PC-9 (cell line): ENCODE measurements around the gene TEP1. TPM values are rescaled to one million over a fixed set of nuclear protein-coding genes. Genes with fewer than 3 reads are reported as not detected.

ENCODE experiments used
- BruUV-seq: library from RNA; stranded (reverse); fragments of 400-500 nt; replicated peaks from 2 replicates; lab custom pipeline; 2021; lab: Mats Ljungman, UMichigan
- CTCF ChIA-PET: fragments of 300-600 bp; sonication (Branson Sonifier 250); formaldehyde crosslinking; loops from one replicate; lab custom pipeline; 2022; ENCODE audit warnings: antibody characterized with exemption; lab: Charles Lee
- POLR2A ChIA-PET: fragments of 300-600 bp; sonication (Branson Sonifier 250); formaldehyde crosslinking; loops from one replicate; lab custom pipeline; 2022; ENCODE audit warnings: antibody characterized with exemption; ENCODE audit not compliant: unreplicated experiment; lab: Charles Lee
- DNase-seq, 2 experiments: peaks; one replicate each; pipeline versions ENCODE4 v3.0.0 to v3.0.0-alpha.2; 2015 to 2022; ENCODE audit warnings: mixed read lengths in 1 of 2
- H2AFZ ChIP-seq: fragments of 200-600 bp; sonication (generic); 2 replicates; pipeline ENCODE4 v1.8.1; 2017; ENCODE audit warnings: antibody characterized with exemption
- H3F3A ChIP-seq: fragments of 200-600 bp; sonication (generic); 2 replicates; pipeline ENCODE4 v1.8.1; 2017; ENCODE audit warnings: antibody characterized with exemption, mild to moderate bottlenecking, low read depth; ENCODE audit not compliant: insufficient read depth
- H3K27ac ChIP-seq: fragments of 200-600 bp; sonication (generic); 2 replicates; pipeline ENCODE4 v1.6.1; 2016; ENCODE audit warnings: mixed run types
- H3K27me3 ChIP-seq: fragments of 200-600 bp; sonication (generic); 2 replicates; pipeline ENCODE4 v1.6.1; 2016; ENCODE audit warnings: low read depth, mixed run types; ENCODE audit not compliant: insufficient read depth
- H3K36me3 ChIP-seq: fragments of 200-600 bp; sonication (generic); 2 replicates; pipeline ENCODE4 v1.6.1; 2016; ENCODE audit warnings: low read depth, mixed run types
- H3K4me1 ChIP-seq: fragments of 200-600 bp; sonication (generic); replicated peaks from 2 replicates; pipeline ENCODE4 v1.6.1; 2016; ENCODE audit warnings: mixed run types; ENCODE audit not compliant: insufficient read depth
- H3K4me2 ChIP-seq: fragments of 200-600 bp; sonication (generic); 2 replicates; pipeline ENCODE4 v1.6.1; 2017; ENCODE audit warnings: mixed run types
- H3K4me3 ChIP-seq: fragments of 200-600 bp; sonication (generic); 2 replicates; pipeline ENCODE4 v1.6.1; 2016; ENCODE audit warnings: mixed run types
- H3K79me2 ChIP-seq: fragments of 200-600 bp; sonication (generic); 2 replicates; pipeline ENCODE4 v1.6.1; 2017; ENCODE audit warnings: low read depth, mixed run types
- H3K9me2 ChIP-seq: fragments of 200-600 bp; sonication (generic); 2 replicates; pipeline ENCODE4 v1.8.1; 2017; ENCODE audit warnings: mild to moderate bottlenecking; ENCODE audit not compliant: insufficient read depth
- H3K9me3 ChIP-seq: fragments of 200-600 bp; sonication (generic); 2 replicates; pipeline ENCODE4 v1.8.1; 2016; ENCODE audit warnings: low read depth; ENCODE audit not compliant: insufficient read depth
- H4K20me1 ChIP-seq: fragments of 200-600 bp; sonication (generic); 2 replicates; pipeline ENCODE4 v1.8.1; 2017; ENCODE audit not compliant: insufficient read depth
- EZH2 ChIP-seq: fragments of 200-600 bp; sonication (generic); IDR thresholded peaks from 2 replicates; pipeline ENCODE4 v1.8.0; 2017; ENCODE audit warnings: antibody characterized with exemption, low read depth
- intact Hi-C: fragments of 100-400 bp; cut with micrococcal nuclease; formaldehyde crosslinking; loops from one replicate; pipeline ENCODE4 v1.10.0; 2022; ENCODE audit not compliant: unreplicated experiment
- total RNA-seq: library from RNA; stranded (reverse); gene quantifications from 2 replicates; pipeline ENCODE4 v1.2.3, GENCODE V29; 2021
- TF ChIP-seq, protein P1 (sequence below): fragments of 200-600 bp; sonication (generic); conservative IDR thresholded peaks from 2 replicates; pipeline ENCODE4 v1.6.1; 2017; ENCODE audit warnings: mixed run types, antibody characterized with exemption, mild to moderate bottlenecking, moderate library complexity

The TEP1 gene
- total RNA-seq, 1 experiment from 2014 or later = 20.4 TPM

DNA sequence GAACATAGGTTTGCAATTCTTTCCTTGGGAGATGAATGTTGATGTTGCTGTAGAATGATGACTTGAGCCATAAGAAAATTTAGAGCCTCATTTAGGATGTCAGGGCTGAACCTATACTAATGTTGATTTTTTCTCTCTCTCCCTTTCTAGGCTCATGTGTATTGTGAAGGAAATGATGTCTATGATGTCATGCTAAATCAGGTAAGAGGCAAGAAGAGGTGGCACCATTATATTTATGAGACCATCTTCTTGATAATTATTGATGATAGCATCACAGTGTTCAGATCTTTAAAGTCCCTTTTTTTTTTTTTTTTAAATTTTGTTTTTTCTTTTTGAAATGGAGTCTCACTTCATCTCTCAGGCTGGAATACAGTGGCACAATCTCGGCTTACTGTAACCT is 66.6 kb downstream of the TEP1 start:
- no peak overlapping the region for H2AFZ ChIP-seq
- H3K4me2 ChIP-seq = no peak overlapping the region
- H3K4me3 ChIP-seq = no peak overlapping the region
- H3K9me2 ChIP-seq = no peaks in the 10 kb centered on the region
- CTCF ChIA-PET = no interaction called here
- no TSS peak for BruUV-seq
- peaks cover 14% of the 10 kb centered on the region for H3F3A ChIP-seq
- H3K36me3 ChIP-seq = no peaks in the 10 kb centered on the region
- POLR2A ChIA-PET = no interaction called here
- H3K4me1 ChIP-seq = 0 out of 2 replicates have a peak, but pooled peaks cover 1% of the 10 kb centered on the region
- DNase-seq = no peak
- no peaks in the 10 kb centered on the region for H3K9me3 ChIP-seq
- no peaks in the 10 kb centered on the region for H3K27me3 ChIP-seq
- no peaks in the 10 kb centered on the region for H4K20me1 ChIP-seq
- no peak for TF ChIP-seq EZH2
- TF ChIP-seq, protein P1, sequence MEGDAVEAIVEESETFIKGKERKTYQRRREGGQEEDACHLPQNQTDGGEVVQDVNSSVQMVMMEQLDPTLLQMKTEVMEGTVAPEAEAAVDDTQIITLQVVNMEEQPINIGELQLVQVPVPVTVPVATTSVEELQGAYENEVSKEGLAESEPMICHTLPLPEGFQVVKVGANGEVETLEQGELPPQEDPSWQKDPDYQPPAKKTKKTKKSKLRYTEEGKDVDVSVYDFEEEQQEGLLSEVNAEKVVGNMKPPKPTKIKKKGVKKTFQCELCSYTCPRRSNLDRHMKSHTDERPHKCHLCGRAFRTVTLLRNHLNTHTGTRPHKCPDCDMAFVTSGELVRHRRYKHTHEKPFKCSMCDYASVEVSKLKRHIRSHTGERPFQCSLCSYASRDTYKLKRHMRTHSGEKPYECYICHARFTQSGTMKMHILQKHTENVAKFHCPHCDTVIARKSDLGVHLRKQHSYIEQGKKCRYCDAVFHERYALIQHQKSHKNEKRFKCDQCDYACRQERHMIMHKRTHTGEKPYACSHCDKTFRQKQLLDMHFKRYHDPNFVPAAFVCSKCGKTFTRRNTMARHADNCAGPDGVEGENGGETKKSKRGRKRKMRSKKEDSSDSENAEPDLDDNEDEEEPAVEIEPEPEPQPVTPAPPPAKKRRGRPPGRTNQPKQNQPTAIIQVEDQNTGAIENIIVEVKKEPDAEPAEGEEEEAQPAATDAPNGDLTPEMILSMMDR = no peak
- intact Hi-C loops = loop anchor here (10.0 kb wide), 1 partner anchor 118 kb away; the partner anchor contains the start of genes PIP4P1 and PNP
- H3K27ac ChIP-seq = no peak overlapping the region
- H3K79me2 ChIP-seq = peaks cover 15% of the 10 kb centered on the region

DNA sequence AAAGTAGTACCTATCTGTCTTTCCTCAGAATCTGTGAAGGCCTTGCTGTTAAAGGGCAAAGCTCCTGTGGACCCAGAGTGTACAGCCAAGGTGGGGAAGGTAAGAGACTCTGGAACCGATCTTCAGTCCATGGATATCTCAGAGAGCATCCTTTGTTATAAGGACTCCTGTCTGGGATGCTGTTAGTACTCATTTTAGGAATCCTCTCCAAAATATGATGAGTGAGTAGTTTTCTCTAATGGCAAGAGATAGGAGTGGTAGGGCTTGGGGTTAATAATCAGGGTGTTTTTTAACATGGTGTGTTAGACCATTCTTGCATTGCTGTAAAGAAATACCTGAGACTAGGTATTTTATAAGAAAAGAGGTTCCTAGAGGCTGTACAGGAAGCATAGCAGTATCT is 67.9 kb downstream of the TEP1 start:
- no peaks in the 10 kb centered on the region for H3K9me2 ChIP-seq
- H3K4me2 ChIP-seq = no peak overlapping the region
- no peaks in the 10 kb centered on the region for H3K27me3 ChIP-seq
- H3K9me3 ChIP-seq = no peaks in the 10 kb centered on the region
- ChIA-PET POLR2A (no interaction called here), CTCF (no interaction called here)
- TF ChIP-seq EZH2 = no peak
- TF ChIP-seq, protein P1 = no peak
- no peaks in the 10 kb centered on the region for H4K20me1 ChIP-seq
- H3K4me3 ChIP-seq = no peak overlapping the region
- BruUV-seq = no TSS peak
- intact Hi-C loops = loop anchor here (10.0 kb wide), 1 partner anchor 119 kb away; the partner anchor contains the start of genes PIP4P1 and PNP
- H3K79me2 ChIP-seq = peaks cover 15% of the 10 kb centered on the region
- DNase-seq = no peak
- H3F3A ChIP-seq = peaks cover 20% of the 10 kb centered on the region
- H3K36me3 ChIP-seq = no peaks in the 10 kb centered on the region
- no peak overlapping the region for H3K27ac ChIP-seq
- H3K4me1 ChIP-seq = 0 out of 2 replicates have a peak, but pooled peaks cover 8% of the 10 kb centered on the region
- no peak overlapping the region for H2AFZ ChIP-seq

DNA sequence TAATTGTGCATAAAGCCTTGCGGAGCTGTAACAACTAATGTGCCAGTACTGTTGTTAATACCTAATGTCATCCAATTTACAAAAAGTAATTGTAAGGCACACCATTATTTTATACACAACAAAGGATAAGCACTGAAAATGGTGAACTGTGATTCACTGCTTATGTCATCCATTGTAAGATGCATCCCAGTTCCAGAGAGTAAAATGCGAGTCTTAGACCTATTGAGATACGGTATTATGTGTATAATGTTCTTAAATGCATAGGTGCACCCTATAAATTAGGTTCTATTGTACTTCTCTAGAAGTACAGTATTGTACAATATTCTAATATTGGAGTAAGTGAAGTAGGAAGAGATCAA is 69.5 kb downstream of the TEP1 start:
- Histone ChIP-seq H3K79me2 (peaks cover 15% of the 10 kb centered on the region), H3K4me2 (peak overlapping the region; percentile 92), H3K27ac (peak overlapping the region; percentile 59), H3K36me3 (no peaks in the 10 kb centered on the region), H2AFZ (peak overlapping the region; percentile 93), H3K4me3 (peak overlapping the region; percentile 78), H4K20me1 (no peaks in the 10 kb centered on the region), H3K4me1 (0 out of 2 replicates have a peak, but pooled peaks cover 8% of the 10 kb centered on the region), H3K27me3 (no peaks in the 10 kb centered on the region), H3K9me3 (no peaks in the 10 kb centered on the region), H3F3A (peaks cover 20% of the 10 kb centered on the region), H3K9me2 (no peaks in the 10 kb centered on the region)
- intact Hi-C loops = loop anchor here (10.0 kb wide), 1 partner anchor 121 kb away; the partner anchor contains the start of genes PIP4P1 and PNP
- TSS peak; percentile 47 for BruUV-seq
- DNase-seq = no peak
- CTCF ChIA-PET = interaction anchor here (1.2 kb wide), 1 partner anchor 16 kb away, joined by 8 read pairs; no protein-coding TSS in a partner anchor
- TF ChIP-seq, protein P1 = no peak
- no peak for TF ChIP-seq EZH2
- POLR2A ChIA-PET = interaction anchor here (0.6 to 2.8 kb wide), 5 partner anchors 32 to 338 kb away, joined by 3 to 31 read pairs (median 5); partner anchors contain the start of genes PIP4P1 and TEP1
